Naive thymus-derived CD4-positive, alpha-beta T cell (primary cell): ENCODE measurements around the gene ATF6B. TPM values are rescaled to one million over a fixed set of nuclear protein-coding genes. Genes with fewer than 3 reads are reported as not detected.
"Not testable (repeated sequence)": the region's sequence is repeated elsewhere in the genome, so short reads cannot be mapped to it uniquely, and the experiment has no call there.

Source experiments
- ATAC-seq: fragments of 150-1000 bp; cut with Tn5 transposase; 2 replicates; pipeline ENCODE4 v1.10.0; 2021; ENCODE audit warnings: mild to moderate bottlenecking, moderate library complexity
- CTCF ChIA-PET: fragments of 350-600 bp; sonication (Branson Sonifier 250); formaldehyde crosslinking; loops from one replicate; lab custom pipeline; 2021; ENCODE audit warnings: antibody characterized with exemption; lab: Charles Lee
- POLR2A ChIA-PET: fragments of 350-600 bp; sonication (Branson Sonifier 250); formaldehyde crosslinking; loops from one replicate; lab custom pipeline; 2021; ENCODE audit warnings: antibody characterized with exemption, inconsistent platforms; lab: Charles Lee
- DNase-seq, 9 donors: peaks; one replicate each; pipeline versions ENCODE4 v3.0.0 to v3.0.0-alpha.2; 2020 to 2022; ENCODE audit warnings: mixed read lengths in 1 of 9
- H3K27ac ChIP-seq: one replicate; pipeline ENCODE4 v1.7.0; 2013; ENCODE audit warnings: mild to moderate bottlenecking, low read depth, low read length, moderate library complexity
- H3K27me3 ChIP-seq, 2 donors: one replicate each; pipeline ENCODE4 v1.7.0; 2013; ENCODE audit warnings: low read length in 2 of 2, mild to moderate bottlenecking in 2 of 2, moderate library complexity in 2 of 2; ENCODE audit not compliant: control insufficient read depth in 2 of 2, insufficient read depth in 2 of 2
- H3K36me3 ChIP-seq, 3 experiments: 1 replicate in 2 of 3; 2 replicates in 1 of 3; pipeline ENCODE4 v1.7.0; 2013; ENCODE audit warnings: low read length in 3 of 3, mild to moderate bottlenecking in 3 of 3, moderate library complexity in 1 of 3; ENCODE audit not compliant: insufficient read depth in 3 of 3, control insufficient read depth in 2 of 3
- H3K4me1 ChIP-seq, 2 donors: one replicate each; pipeline ENCODE4 v1.7.0; 2013; ENCODE audit warnings: low read length in 2 of 2, mild to moderate bottlenecking in 2 of 2, moderate library complexity in 1 of 2; ENCODE audit not compliant: control insufficient read depth in 2 of 2, insufficient read depth in 2 of 2
- H3K4me3 ChIP-seq: 2 replicates; pipeline ENCODE4 v1.7.0; 2013; ENCODE audit warnings: mild to moderate bottlenecking, low read length
- H3K9me3 ChIP-seq, 3 experiments: 1 replicate in 2 of 3; 2 replicates in 1 of 3; pipeline ENCODE4 v1.7.0; 2013; ENCODE audit warnings: low read length in 3 of 3; ENCODE audit not compliant: control insufficient read depth in 2 of 3
- H3K27ac Mint-ChIP-seq, 9 donors: one replicate each; pipeline ENCODE4 v1.8.0; 2020 to 2022; ENCODE audit warnings: mixed read lengths in 9 of 9, mild to moderate bottlenecking in 8 of 9, moderate library complexity in 5 of 9, inconsistent platforms in 2 of 9
- H3K27me3 Mint-ChIP-seq, 5 donors: one replicate each; pipeline ENCODE4 v1.8.0; 2021 to 2022; ENCODE audit warnings: mixed read lengths in 5 of 5, mild to moderate bottlenecking in 1 of 5
- H3K36me3 Mint-ChIP-seq, 5 donors: one replicate each; pipeline ENCODE4 v1.8.0; 2020 to 2022; ENCODE audit warnings: mixed read lengths in 5 of 5, mild to moderate bottlenecking in 3 of 5, inconsistent platforms in 1 of 5
- H3K4me1 Mint-ChIP-seq, 7 donors: one replicate each; pipeline ENCODE4 v1.8.0; 2020 to 2022; ENCODE audit warnings: mixed read lengths in 7 of 7, mild to moderate bottlenecking in 3 of 7, inconsistent platforms in 1 of 7
- H3K4me3 Mint-ChIP-seq, 10 donors: one replicate each; pipeline ENCODE4 v1.8.0; 2020 to 2022; ENCODE audit warnings: mild to moderate bottlenecking in 10 of 10, mixed read lengths in 10 of 10, moderate library complexity in 6 of 10, inconsistent platforms in 2 of 10
- H3K9me3 Mint-ChIP-seq, 11 donors: one replicate each; pipeline ENCODE4 v1.8.0; 2020 to 2022; ENCODE audit warnings: mixed read lengths in 11 of 11, mild to moderate bottlenecking in 4 of 11, inconsistent platforms in 1 of 11, moderate library complexity in 1 of 11
- intact Hi-C, 2 donors: fragments of 100-400 bp; cut with micrococcal nuclease; formaldehyde crosslinking; loops; one replicate each; pipeline ENCODE4 v1.15.1; 2023
- microRNA-seq: library from miRNA; unstranded; fragments of <30 nt; microRNA quantifications from one replicate; pipeline ENCODE4 v1.2.0, GENCODE V29; 2022; ENCODE audit warnings: borderline microRNAs expressed
- polyA plus RNA-seq, 2 donors: library from polyadenylated mRNA; unstranded; fragments of 300-500 nt; fragmentation: Illumina TruSeq; gene quantifications; one replicate each; pipeline ENCODE4 v1.2.3, GENCODE V29; 2021
- total RNA-seq, 6 experiments: library from RNA in 5 of 6; stranded (reverse) in 5 of 6; gene quantifications; 1 replicate in 5 of 6; 2 replicates in 1 of 6; pipeline ENCODE4 v1.2.3 and lab custom pipeline; 2021 to 2026

Gene ATF6B
- total and polyA plus RNA-seq, 7 experiments from 2014 or later: 28.0 to 168 (median 138) TPM

- Mint-ChIP-seq H3K9me3 (no peaks in the 10 kb centered on the region), H3K4me3 (no peak overlapping the region), H3K36me3 (peaks cover 0 to 13% (median 3%) of the 10 kb centered on the region in 5 donors), H3K4me1 (peaks cover 0 to 3% (median 0%) of the 10 kb centered on the region in 7 donors), H3K27ac (no peak overlapping the region), H3K27me3 (peaks cover 0 to 5% (median 0%) of the 10 kb centered on the region in 5 donors)
- H3K4me1 ChIP-seq: no peaks in the 10 kb centered on the region
- H3K36me3 ChIP-seq: no peaks in the 10 kb centered on the region
- no peaks in the 10 kb centered on the region for H3K9me3 ChIP-seq
- H3K27ac ChIP-seq: no peak overlapping the region
- no peaks in the 10 kb centered on the region for H3K27me3 ChIP-seq
- ChIA-PET CTCF (interaction anchor here (0.7 kb wide), 1 partner anchor 21 kb away, joined by 3 read pairs; no protein-coding TSS in a partner anchor), POLR2A (no interaction called here)
- no peak overlapping the region for H3K4me3 ChIP-seq
- DNase-seq: no peak
- intact Hi-C loops: no loop called here
- ATAC-seq: no peak
Observed at GRCh38 chr6:32069878-32070515, 58.0 kb downstream of the ATF6B start.

- no peaks in the 10 kb centered on the region for H3K27me3 ChIP-seq
- ATAC-seq: no peak
- H3K36me3 ChIP-seq: no peaks in the 10 kb centered on the region
- H3K4me3 ChIP-seq: no peak overlapping the region
- DNase-seq: no peak
- intact Hi-C loops: no loop called here
- CTCF ChIA-PET: no interaction called here
- Mint-ChIP-seq H3K4me3 (no peak overlapping the region), H3K27ac (no peak overlapping the region), H3K9me3 (no peaks in the 10 kb centered on the region), H3K27me3 (peaks cover 0 to 4% (median 0%) of the 10 kb centered on the region in 5 donors), H3K4me1 (peaks cover 0 to 3% (median 0%) of the 10 kb centered on the region in 7 donors), H3K36me3 (peaks cover 0 to 11% (median 0%) of the 10 kb centered on the region in 5 donors)
- H3K27ac ChIP-seq: no peak overlapping the region
- H3K4me1 ChIP-seq: no peaks in the 10 kb centered on the region
- POLR2A ChIA-PET: no interaction called here
- H3K9me3 ChIP-seq: no peaks in the 10 kb centered on the region
Observed at GRCh38 chr6:32069460-32069859, 58.6 kb downstream of the ATF6B start.

GRCh38 chr6:32068867-32069266 is 59.2 kb downstream of the ATF6B start:
- peaks cover 0 to 4% (median 0%) of the 10 kb centered on the region in 5 donors for H3K27me3 Mint-ChIP-seq

GRCh38 chr6:32068315-32068714 is 59.7 kb downstream of the ATF6B start:
- ATAC-seq, H3K36me3 ChIP-seq, H3K27ac Mint-ChIP-seq, POLR2A ChIA-PET, H3K9me3 Mint-ChIP-seq, H3K27ac ChIP-seq, H3K27me3 Mint-ChIP-seq, H3K9me3 ChIP-seq, H3K4me1 Mint-ChIP-seq, H3K4me3 Mint-ChIP-seq, DNase-seq, H3K4me1 ChIP-seq, CTCF ChIA-PET, H3K27me3 ChIP-seq, H3K4me3 ChIP-seq, intact Hi-C loops: not testable (repeated sequence)
- H3K36me3 Mint-ChIP-seq: peaks cover 0 to 17% (median 0%) of the 10 kb centered on the region in 5 donors

More at GRCh38 chr6:32068867-32069266, 59.2 kb downstream of the ATF6B start:
- H3K27ac ChIP-seq: no peak overlapping the region
- H3K27ac Mint-ChIP-seq: no peak overlapping the region
- no peak overlapping the region for H3K4me3 Mint-ChIP-seq
- no peak for DNase-seq
- ChIA-PET CTCF (no interaction called here), POLR2A (no interaction called here)
- H3K27me3 ChIP-seq: no peaks in the 10 kb centered on the region
- no peaks in the 10 kb centered on the region for H3K9me3 ChIP-seq
- peaks cover 0 to 3% (median 0%) of the 10 kb centered on the region in 7 donors for H3K4me1 Mint-ChIP-seq
- no peak for ATAC-seq
- no peaks in the 10 kb centered on the region for H3K4me1 ChIP-seq
- H3K36me3 Mint-ChIP-seq: peaks cover 0 to 13% (median 0%) of the 10 kb centered on the region in 5 donors
- no peaks in the 10 kb centered on the region for H3K36me3 ChIP-seq
- no peak overlapping the region for H3K4me3 ChIP-seq
- H3K9me3 Mint-ChIP-seq: no peaks in the 10 kb centered on the region
- intact Hi-C loops: no loop called here

- H3K27me3 ChIP-seq, H3K4me3 ChIP-seq, CTCF ChIA-PET, H3K9me3 ChIP-seq, H3K27ac ChIP-seq, intact Hi-C loops, H3K27me3 Mint-ChIP-seq, H3K9me3 Mint-ChIP-seq, H3K27ac Mint-ChIP-seq, H3K36me3 ChIP-seq, H3K4me1 Mint-ChIP-seq, ATAC-seq, DNase-seq, H3K4me3 Mint-ChIP-seq, POLR2A ChIA-PET, H3K4me1 ChIP-seq: not testable (repeated sequence)
- peaks cover 0 to 14% (median 0%) of the 10 kb centered on the region in 5 donors for H3K36me3 Mint-ChIP-seq
Observed at GRCh38 chr6:32067521-32067920, 60.5 kb downstream of the ATF6B start.

Small RNAs within 50 kb of the gene (microRNA-seq; reads per million reads assigned to microRNA genes)
- not detected for gene MIR6721

Other genes starting within 250 kb of the ATF6B start
- gene SLC44A4, start 249.2 kb downstream of the ATF6B start, total RNA-seq: not detected
- gene SLC44A4, start 249.2 kb downstream of the ATF6B start, polyA plus RNA-seq: not detected
- gene EHMT2, start 230.5 kb downstream of the ATF6B start, total RNA-seq: 10 to 100 TPM; 50.4 to 94.2 (median 71.6) TPM
- gene EHMT2, start 230.5 kb downstream of the ATF6B start, polyA plus RNA-seq: 10 to 100 TPM; 37.3 to 66.5 TPM
- gene ZBTB12, start 226.2 kb downstream of the ATF6B start, total RNA-seq: 1 to 10 TPM in 4 of 5 experiments, under 1 TPM in 1; 0.77 to 4.5 (median 2.5) TPM
- gene ZBTB12, start 226.2 kb downstream of the ATF6B start, polyA plus RNA-seq: under 1 TPM in 1 of 2 donors, not detected in 1; 0.09 TPM
- 1 to 10 TPM in 4 of 5 experiments, under 1 TPM in 1; 0.89 to 8.2 (median 2.3) TPM for gene C2, start 200.5 kb downstream of the ATF6B start, total RNA-seq
- gene C2, start 200.5 kb downstream of the ATF6B start, polyA plus RNA-seq: under 1 TPM in 1 of 2 donors, not detected in 1; 0.10 TPM
- 1 to 10 TPM in 2 of 5 experiments, under 1 TPM in 1, not detected in 2; 0.56 to 1.4 (median 1.1) TPM for gene CFB, start 182.2 kb downstream of the ATF6B start, total RNA-seq
- 1 to 10 TPM; 1.4 to 1.8 TPM for gene CFB, start 182.2 kb downstream of the ATF6B start, polyA plus RNA-seq
- 10 to 100 TPM; 47.5 to 71.7 (median 59.1) TPM for gene NELFE, start 169.3 kb downstream of the ATF6B start, total RNA-seq
- 10 to 100 TPM; 56.5 to 76.6 TPM for gene NELFE, start 169.3 kb downstream of the ATF6B start, polyA plus RNA-seq
- gene SKIC2, start 169.1 kb downstream of the ATF6B start, total RNA-seq: 100 to 1,000 TPM in 3 of 5 experiments, 10 to 100 TPM in 2; 85.6 to 139 (median 101) TPM
- 10 to 100 TPM; 20.1 to 23.5 TPM for gene SKIC2, start 169.1 kb downstream of the ATF6B start, polyA plus RNA-seq
- 10 to 100 TPM; 19.3 to 44.3 (median 35.0) TPM for gene DXO, start 156.1 kb downstream of the ATF6B start, total RNA-seq
- 10 to 100 TPM; 12.6 to 16.2 TPM for gene DXO, start 156.1 kb downstream of the ATF6B start, polyA plus RNA-seq
- 1 to 10 TPM; 3.2 to 9.0 (median 8.0) TPM for gene C4A, start 146.2 kb downstream of the ATF6B start, total RNA-seq
- not detected for gene C4A, start 146.2 kb downstream of the ATF6B start, polyA plus RNA-seq
- gene C4B, start 113.5 kb downstream of the ATF6B start, total RNA-seq: 1 to 10 TPM; 3.2 to 8.5 (median 8.0) TPM
- under 1 TPM in 1 of 2 donors, not detected in 1; 0.59 TPM for gene C4B, start 113.5 kb downstream of the ATF6B start, polyA plus RNA-seq
- 1 to 10 TPM in 1 of 5 experiments, under 1 TPM in 3, not detected in 1; 0.32 to 1.1 (median 0.44) TPM for gene CYP21A2, start 89.8 kb downstream of the ATF6B start, total RNA-seq
- not detected for gene CYP21A2, start 89.8 kb downstream of the ATF6B start, polyA plus RNA-seq
- 10 to 100 TPM in 4 of 5 experiments, 1 to 10 TPM in 1; 8.8 to 17.2 (median 13.1) TPM for gene TNXB, start 18.9 kb downstream of the ATF6B start, total RNA-seq
- under 1 TPM in 1 of 2 donors, not detected in 1; 0.43 TPM for gene TNXB, start 18.9 kb downstream of the ATF6B start, polyA plus RNA-seq
- gene FKBPL, start 2.0 kb upstream of the ATF6B start, total RNA-seq: 1 to 10 TPM in 4 of 5 experiments, under 1 TPM in 1; 0.82 to 5.1 (median 3.0) TPM
- gene FKBPL, start 2.0 kb upstream of the ATF6B start, polyA plus RNA-seq: 1 to 10 TPM; 1.3 to 4.1 TPM
- gene PRRT1, start 23.7 kb upstream of the ATF6B start, total RNA-seq: 1 to 10 TPM in 4 of 5 experiments, under 1 TPM in 1; 0.31 to 7.4 (median 3.4) TPM
- gene PRRT1, start 23.7 kb upstream of the ATF6B start, polyA plus RNA-seq: 1 to 10 TPM; 2.2 to 6.2 TPM
- 10 to 100 TPM; 11.8 to 21.9 (median 15.8) TPM for gene PPT2, start 25.9 kb upstream of the ATF6B start, total RNA-seq
- 10 to 100 TPM; 14.3 to 15.7 TPM for gene PPT2, start 25.9 kb upstream of the ATF6B start, polyA plus RNA-seq
- gene EGFL8, start 36.3 kb upstream of the ATF6B start, total RNA-seq: 10 to 100 TPM in 4 of 5 experiments, 1 to 10 TPM in 1; 7.5 to 25.9 (median 17.2) TPM
- under 1 TPM; 0.30 to 0.86 TPM for gene EGFL8, start 36.3 kb upstream of the ATF6B start, polyA plus RNA-seq
- 10 to 100 TPM; 25.0 to 46.1 (median 31.6) TPM for gene AGPAT1, start 47.8 kb upstream of the ATF6B start, total RNA-seq
- 10 to 100 TPM; 19.3 to 19.5 TPM for gene AGPAT1, start 47.8 kb upstream of the ATF6B start, polyA plus RNA-seq
- gene RNF5, start 50.2 kb upstream of the ATF6B start, total RNA-seq: 10 to 100 TPM; 17.0 to 50.6 (median 40.9) TPM
- gene RNF5, start 50.2 kb upstream of the ATF6B start, polyA plus RNA-seq: 100 to 1,000 TPM; 107 to 111 TPM
- gene AGER, start 56.0 kb upstream of the ATF6B start, total RNA-seq: 10 to 100 TPM; 32.6 to 92.2 (median 38.0) TPM
- gene AGER, start 56.0 kb upstream of the ATF6B start, polyA plus RNA-seq: under 1 TPM in 1 of 2 donors, not detected in 1; 0.47 TPM
- 100 to 1,000 TPM; 105 to 221 (median 144) TPM for gene PBX2, start 62.0 kb upstream of the ATF6B start, total RNA-seq
- gene PBX2, start 62.0 kb upstream of the ATF6B start, polyA plus RNA-seq: 1 to 10 TPM; 2.5 to 3.0 TPM
- gene GPSM3, start 64.4 kb upstream of the ATF6B start, total RNA-seq: 100 to 1,000 TPM; 268 to 325 (median 277) TPM
- gene GPSM3, start 64.4 kb upstream of the ATF6B start, polyA plus RNA-seq: 100 to 1,000 TPM; 148 to 178 TPM
- gene NOTCH4, start 95.8 kb upstream of the ATF6B start, total RNA-seq: 1 to 10 TPM in 2 of 5 experiments, under 1 TPM in 3; 0.27 to 4.7 (median 0.81) TPM
- under 1 TPM; 0.32 to 0.59 TPM for gene NOTCH4, start 95.8 kb upstream of the ATF6B start, polyA plus RNA-seq
- gene TSBP1, start 243.7 kb upstream of the ATF6B start, total RNA-seq: not detected
- not detected for gene TSBP1, start 243.7 kb upstream of the ATF6B start, polyA plus RNA-seq